HEK293 (cell line): Measurements from ENCODE around the gene ZNF605.

ENCODE experiments used
- EGR2 ChIP-seq: fragments of 450-650 bp; formaldehyde crosslinking; IDR thresholded peaks from 2 replicates; pipeline ENCODE4 v1.5.1; 2016; ENCODE audit warnings: low read depth, missing biosample characterization, missing genetic modification characterization
- KLF7 ChIP-seq: fragments of 450-650 bp; formaldehyde crosslinking; IDR thresholded peaks from 2 replicates; pipeline ENCODE4 v1.5.1; 2016; ENCODE audit warnings: missing biosample characterization, missing genetic modification characterization, borderline replicate concordance
- KLF8 ChIP-seq: fragments of 450-650 bp; formaldehyde crosslinking; IDR thresholded peaks from 2 replicates; pipeline ENCODE4 v1.5.1; 2016; ENCODE audit warnings: missing biosample characterization, missing genetic modification characterization
- KLF9 ChIP-seq: fragments of 450-650 bp; formaldehyde crosslinking; IDR thresholded peaks from 2 replicates; pipeline ENCODE4 v1.5.1; 2016; ENCODE audit warnings: missing biosample characterization, missing genetic modification characterization, low read depth
- PBX3 ChIP-seq: sonication (generic); formaldehyde crosslinking; IDR thresholded peaks from 2 replicates; pipeline ENCODE4 v1.8.1; 2022; ENCODE audit warnings: mild to moderate bottlenecking, moderate library complexity, missing genetic modification reagents
- SP3 ChIP-seq: fragments of 450-650 bp; formaldehyde crosslinking; IDR thresholded peaks from 2 replicates; pipeline ENCODE4 v1.5.1; 2016; ENCODE audit warnings: missing biosample characterization, missing genetic modification characterization
- ZBTB10 ChIP-seq: fragments of 450-650 bp; formaldehyde crosslinking; IDR thresholded peaks from 2 replicates; pipeline ENCODE4 v1.5.1; 2016; ENCODE audit warnings: missing biosample characterization, missing genetic modification characterization
- ZBTB6 ChIP-seq: fragments of 450-650 bp; formaldehyde crosslinking; IDR thresholded peaks from 2 replicates; pipeline ENCODE4 v1.5.1; 2017; ENCODE audit warnings: missing biosample characterization, missing genetic modification characterization
- ZIC2 ChIP-seq: fragments of 450-650 bp; formaldehyde crosslinking; IDR thresholded peaks from 2 replicates; pipeline ENCODE4 v1.5.1; 2016; ENCODE audit warnings: missing biosample characterization, missing genetic modification characterization
- ZNF174 ChIP-seq: fragments of 450-650 bp; formaldehyde crosslinking; IDR thresholded peaks from 2 replicates; pipeline ENCODE4 v1.5.0; 2017; ENCODE audit warnings: missing biosample characterization, mild to moderate bottlenecking, missing genetic modification characterization
- ZNF239 ChIP-seq: fragments of 450-650 bp; formaldehyde crosslinking; IDR thresholded peaks from 2 replicates; pipeline ENCODE4 v1.5.1; 2016; ENCODE audit warnings: missing biosample characterization, missing genetic modification characterization
- ZNF292 ChIP-seq: fragments of 450-650 bp; formaldehyde crosslinking; IDR thresholded peaks from 2 replicates; pipeline ENCODE4 v1.5.1; 2016; ENCODE audit warnings: low read depth, missing biosample characterization, missing genetic modification characterization, borderline replicate concordance
- ZNF350 ChIP-seq: fragments of 450-650 bp; formaldehyde crosslinking; IDR thresholded peaks from 2 replicates; pipeline ENCODE4 v1.5.0; 2017; ENCODE audit warnings: missing biosample characterization, mild to moderate bottlenecking, missing genetic modification characterization
- ZNF362 ChIP-seq: fragments of 450-650 bp; formaldehyde crosslinking; IDR thresholded peaks from 2 replicates; pipeline ENCODE4 v1.5.1; 2016; ENCODE audit warnings: missing biosample characterization, missing genetic modification characterization
- ZNF521 ChIP-seq: fragments of 450-650 bp; formaldehyde crosslinking; IDR thresholded peaks from 2 replicates; pipeline ENCODE4 v1.5.1; 2017; ENCODE audit warnings: missing biosample characterization, mild to moderate bottlenecking, missing genetic modification characterization
- ZNF548 ChIP-seq: fragments of 450-650 bp; formaldehyde crosslinking; IDR thresholded peaks from 2 replicates; pipeline ENCODE4 v1.5.1; 2016; ENCODE audit warnings: missing biosample characterization, missing genetic modification characterization
- ZNF621 ChIP-seq: fragments of 450-650 bp; formaldehyde crosslinking; IDR thresholded peaks from 2 replicates; pipeline ENCODE4 v1.5.1; 2017; ENCODE audit warnings: missing biosample characterization, missing genetic modification characterization
- ZNF623 ChIP-seq: fragments of 450-650 bp; formaldehyde crosslinking; IDR thresholded peaks from 2 replicates; pipeline ENCODE4 v1.5.1; 2016; ENCODE audit warnings: missing biosample characterization, missing genetic modification characterization
- ZNF660 ChIP-seq: fragments of 450-650 bp; IDR thresholded peaks from 2 replicates; pipeline ENCODE4 v1.5.1; 2018; ENCODE audit warnings: missing biosample characterization, mild to moderate bottlenecking, missing genetic modification characterization
- ZNF664 ChIP-seq: fragments of 450-650 bp; formaldehyde crosslinking; IDR thresholded peaks from 2 replicates; pipeline ENCODE4 v1.5.1; 2016; ENCODE audit warnings: missing biosample characterization, missing genetic modification characterization
- ZNF677 ChIP-seq: fragments of 450-650 bp; IDR thresholded peaks from 2 replicates; pipeline ENCODE4 v1.5.0; 2018; ENCODE audit warnings: missing biosample characterization, mild to moderate bottlenecking, missing genetic modification characterization, moderate library complexity
- ZNF692 ChIP-seq: fragments of 450-650 bp; formaldehyde crosslinking; IDR thresholded peaks from 2 replicates; pipeline ENCODE4 v1.5.1; 2016; ENCODE audit warnings: missing biosample characterization, missing genetic modification characterization
- ZNF707 ChIP-seq: fragments of 450-650 bp; formaldehyde crosslinking; IDR thresholded peaks from 2 replicates; pipeline ENCODE4 v1.5.1; 2016; ENCODE audit warnings: missing biosample characterization, missing genetic modification characterization
- ZNF785 ChIP-seq: fragments of 450-650 bp; formaldehyde crosslinking; IDR thresholded peaks from 2 replicates; pipeline ENCODE4 v1.5.1; 2016; ENCODE audit warnings: missing biosample characterization, missing genetic modification characterization
- ZSCAN18 ChIP-seq: fragments of 450-650 bp; formaldehyde crosslinking; IDR thresholded peaks from 2 replicates; pipeline ENCODE4 v1.5.1; 2016; ENCODE audit warnings: missing biosample characterization, missing genetic modification characterization
- ZXDB ChIP-seq: fragments of 450-650 bp; formaldehyde crosslinking; IDR thresholded peaks from 2 replicates; pipeline ENCODE4 v1.5.1; 2016; ENCODE audit warnings: missing biosample characterization, missing genetic modification characterization

ZNF605 gene

GRCh38 chr12:132908145-132909029 lies 47.7 kb downstream of the ZNF605 start (continued):
- TF ChIP-seq ZNF174 (no peak), ZNF239 (tag by site-specific recombination) (no peak), ZNF521 (no peak), ZNF660 (tag by site-specific recombination) (peak; percentile 30; the same call in 1 of the 2 replicates), ZNF350 (tag by site-specific recombination) (no peak; the same call in 1 of the 2 replicates), SP3 (tag by site-specific recombination) (peak; percentile 80), KLF7 (peak; percentile 49; the same call in 1 of the 2 replicates), ZBTB6 (tag by site-specific recombination) (peak; percentile 45; the same call in 1 of the 2 replicates), PBX3 (CRISPR knock-in tag) (peak; percentile 91; the same call in 1 of the 2 replicates), ZIC2 (tag by site-specific recombination) (peak; percentile 20; the same call in 1 of the 2 replicates), ZNF548 (tag by site-specific recombination) (no peak), ZNF623 (tag by site-specific recombination) (no peak), ZNF292 (tag by site-specific recombination) (no peak), ZNF677 (tag by site-specific recombination) (no peak), ZSCAN18 (tag by site-specific recombination) (no peak), ZXDB (tag by site-specific recombination) (peak; percentile 54), KLF9 (tag by site-specific recombination) (peak; percentile 91), ZNF621 (no peak), ZNF362 (tag by site-specific recombination) (no peak), ZBTB10 (tag by site-specific recombination) (no peak), EGR2 (0 out of 2 replicates have a peak, but pooled peaks have one; percentile 5), ZNF785 (tag by site-specific recombination) (peak; percentile 67; the same call in 1 of the 2 replicates), ZNF692 (tag by site-specific recombination) (peak; percentile 50; the same call in 1 of the 2 replicates), ZNF664 (no peak), ZNF707 (no peak), KLF8 (tag by site-specific recombination) (peak; percentile 80)
